DND-41 (cell line): ENCODE measurements around the gene APOOL.

Experiments used
- ATAC-seq: fragments of 200-7000 bp; cut with Tn5 transposase; 3 replicates; pipeline ENCODE4 v1.9.1; 2021; ENCODE audit warnings: low read depth; ENCODE audit not compliant: insufficient read depth
- DNase-seq: peaks from one replicate; pipeline ENCODE4 v3.0.0-alpha.2; 2020
- H2AFZ ChIP-seq: 2 replicates; pipeline ENCODE4 v1.6.0; 2012; ENCODE audit warnings: low read depth, low read length
- H3K27ac ChIP-seq: 2 replicates; pipeline ENCODE4 v1.5.1; 2012; ENCODE audit warnings: low read length, inconsistent platforms
- H3K27me3 ChIP-seq: fragments of 200-600 bp; sonication (generic); 2 replicates; pipeline ENCODE4 v1.6.0; 2012; ENCODE audit warnings: low read length, mild to moderate bottlenecking, inconsistent platforms; ENCODE audit not compliant: insufficient read depth, poor library complexity
- H3K36me3 ChIP-seq: 2 replicates; pipeline ENCODE4 v1.5.1; 2012; ENCODE audit warnings: low read length, inconsistent platforms; ENCODE audit not compliant: insufficient read depth
- H3K4me1 ChIP-seq: 2 replicates; pipeline ENCODE4 v1.5.1; 2012; ENCODE audit warnings: mild to moderate bottlenecking, low read length; ENCODE audit not compliant: insufficient read depth
- H3K4me2 ChIP-seq: 2 replicates; pipeline ENCODE4 v1.6.0; 2012; ENCODE audit warnings: mild to moderate bottlenecking, moderate library complexity, low read length, inconsistent platforms; ENCODE audit not compliant: insufficient read depth
- H3K4me3 ChIP-seq, 2 experiments: fragments of 200-600 bp in 1 of 2; shearing (Covaris generic) in 1 of 2; 2 replicates each; pipeline ENCODE4 v1.5.1; 2012 to 2016; ENCODE audit warnings: inconsistent platforms in 2 of 2, low read length in 2 of 2, mild to moderate bottlenecking in 2 of 2, low read depth in 1 of 2, moderate library complexity in 1 of 2
- H3K79me2 ChIP-seq: 2 replicates; pipeline ENCODE4 v1.6.0; 2012; ENCODE audit warnings: low read length, inconsistent platforms; ENCODE audit not compliant: insufficient read depth
- H3K9ac ChIP-seq: 2 replicates; pipeline ENCODE4 v1.6.0; 2012; ENCODE audit warnings: low read depth, mild to moderate bottlenecking, inconsistent platforms, low read length, moderate library complexity
- H3K9me3 ChIP-seq: 2 replicates; pipeline ENCODE4 v1.5.1; 2012; ENCODE audit warnings: low read length, moderate library complexity, mild to moderate bottlenecking, inconsistent platforms; ENCODE audit not compliant: insufficient read depth, severe bottlenecking
- H4K20me1 ChIP-seq: 2 replicates; pipeline ENCODE4 v1.6.0; 2012; ENCODE audit warnings: low read length; ENCODE audit not compliant: insufficient read depth
- EZH2 ChIP-seq: IDR thresholded peaks from 3 replicates; pipeline ENCODE4 v1.6.1; 2012; ENCODE audit warnings: borderline replicate concordance, low read depth, mild to moderate bottlenecking, moderate library complexity, low read length, inconsistent platforms; ENCODE audit not compliant: severe bottlenecking
- TF ChIP-seq, protein P1 (sequence below): IDR thresholded peaks from 2 replicates; pipeline ENCODE4 v1.5.1; 2012; ENCODE audit warnings: borderline replicate concordance, low read length, moderate library complexity, mild to moderate bottlenecking; ENCODE audit not compliant: poor library complexity, severe bottlenecking; ENCODE audit errors: extremely low read depth

APOOL gene

DNA sequence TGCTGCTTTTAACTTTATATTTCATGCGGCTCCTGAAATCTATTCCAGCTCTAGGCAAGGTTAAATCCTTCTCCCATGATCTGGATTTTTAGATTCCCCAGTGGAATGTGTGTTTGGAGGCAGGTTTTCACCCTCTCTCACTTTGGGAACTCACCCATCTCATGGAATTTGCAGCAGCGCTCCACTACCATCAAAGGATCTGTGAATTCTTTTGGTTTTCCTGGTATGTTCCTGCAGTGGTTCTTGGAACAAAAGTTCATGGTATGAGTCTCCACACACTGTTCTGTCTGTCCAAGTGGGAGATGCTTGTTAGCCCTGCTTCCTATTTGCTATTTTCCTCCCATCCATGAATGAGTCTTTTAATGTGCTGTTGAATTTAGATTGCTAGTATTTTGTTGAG is 14.0 kb downstream of the APOOL start:
- H3K27me3 ChIP-seq, result no peaks in the 10 kb centered on the region
- no peaks in the 10 kb centered on the region for H4K20me1 ChIP-seq
- TF ChIP-seq, protein P1, sequence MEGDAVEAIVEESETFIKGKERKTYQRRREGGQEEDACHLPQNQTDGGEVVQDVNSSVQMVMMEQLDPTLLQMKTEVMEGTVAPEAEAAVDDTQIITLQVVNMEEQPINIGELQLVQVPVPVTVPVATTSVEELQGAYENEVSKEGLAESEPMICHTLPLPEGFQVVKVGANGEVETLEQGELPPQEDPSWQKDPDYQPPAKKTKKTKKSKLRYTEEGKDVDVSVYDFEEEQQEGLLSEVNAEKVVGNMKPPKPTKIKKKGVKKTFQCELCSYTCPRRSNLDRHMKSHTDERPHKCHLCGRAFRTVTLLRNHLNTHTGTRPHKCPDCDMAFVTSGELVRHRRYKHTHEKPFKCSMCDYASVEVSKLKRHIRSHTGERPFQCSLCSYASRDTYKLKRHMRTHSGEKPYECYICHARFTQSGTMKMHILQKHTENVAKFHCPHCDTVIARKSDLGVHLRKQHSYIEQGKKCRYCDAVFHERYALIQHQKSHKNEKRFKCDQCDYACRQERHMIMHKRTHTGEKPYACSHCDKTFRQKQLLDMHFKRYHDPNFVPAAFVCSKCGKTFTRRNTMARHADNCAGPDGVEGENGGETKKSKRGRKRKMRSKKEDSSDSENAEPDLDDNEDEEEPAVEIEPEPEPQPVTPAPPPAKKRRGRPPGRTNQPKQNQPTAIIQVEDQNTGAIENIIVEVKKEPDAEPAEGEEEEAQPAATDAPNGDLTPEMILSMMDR, result no peak
- TF ChIP-seq EZH2, result no peak
- no peaks in the 10 kb centered on the region for H3K4me1 ChIP-seq
- no peak overlapping the region for H3K9ac ChIP-seq
- DNase-seq, result no peak
- H3K36me3 ChIP-seq, result no peaks in the 10 kb centered on the region
- H2AFZ ChIP-seq, result no peak overlapping the region
- H3K9me3 ChIP-seq, result no peaks in the 10 kb centered on the region
- no peak overlapping the region for H3K4me3 ChIP-seq
- no peak for ATAC-seq
- H3K4me2 ChIP-seq, result no peak overlapping the region
- H3K79me2 ChIP-seq, result peaks cover 19% of the 10 kb centered on the region; the same call in 1 of the 2 replicates
- H3K27ac ChIP-seq, result no peak overlapping the region

DNA sequence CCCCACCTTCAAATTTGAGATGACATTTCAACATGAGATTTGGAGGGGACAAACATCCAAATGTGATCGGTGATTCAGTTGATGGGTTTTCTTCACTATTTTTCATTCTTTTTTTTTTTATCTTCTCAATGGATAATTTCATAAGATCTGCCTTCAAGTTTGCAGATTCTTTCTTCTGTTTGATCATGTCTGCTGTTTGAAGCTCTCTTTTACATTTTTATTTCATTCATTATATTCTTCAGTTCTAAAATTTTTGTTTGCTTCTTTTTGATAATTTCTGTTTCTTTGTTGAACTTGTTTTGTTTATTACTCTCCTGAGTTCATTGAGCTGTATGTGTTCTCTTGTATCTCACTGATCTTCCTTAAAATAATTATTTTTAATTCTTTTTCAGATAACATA is 14.8 kb downstream of the APOOL start:
- Histone ChIP-seq H3K36me3 (no peaks in the 10 kb centered on the region), H3K79me2 (peaks cover 19% of the 10 kb centered on the region; the same call in 1 of the 2 replicates)

DNA sequence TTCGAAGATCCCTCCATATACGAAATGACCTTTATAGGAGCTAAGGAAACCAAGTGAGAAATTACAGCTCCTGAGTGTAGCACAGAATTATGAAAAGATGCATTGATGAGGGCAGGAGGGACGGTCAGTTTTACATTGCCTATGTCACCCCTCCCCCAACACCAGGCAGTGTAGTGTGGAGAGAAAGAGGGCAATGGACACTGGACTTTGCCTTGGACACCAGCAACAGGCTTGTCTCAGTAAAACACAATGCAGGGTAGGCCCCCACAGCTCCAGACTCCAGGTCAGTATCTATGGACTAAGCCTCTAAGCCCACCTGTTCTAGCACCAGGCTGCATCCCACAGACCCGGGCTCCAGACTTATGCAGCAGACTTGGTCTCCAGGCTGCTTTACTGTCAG is 16.5 kb downstream of the APOOL start:
- no peaks in the 10 kb centered on the region for H3K27me3 ChIP-seq
- H3K4me3 ChIP-seq, result no peak overlapping the region
- DNase-seq (no peak), ATAC-seq (no peak)
- no peak overlapping the region for H3K9ac ChIP-seq
- H3K79me2 ChIP-seq, result peaks cover 14% of the 10 kb centered on the region; the same call in 1 of the 2 replicates
- H3K27ac ChIP-seq, result no peak overlapping the region
- H4K20me1 ChIP-seq, result no peaks in the 10 kb centered on the region
- no peaks in the 10 kb centered on the region for H3K4me1 ChIP-seq
- no peak overlapping the region for H2AFZ ChIP-seq
- H3K4me2 ChIP-seq, result no peak overlapping the region
- TF ChIP-seq EZH2, result no peak
- TF ChIP-seq, protein P1, result no peak
- H3K36me3 ChIP-seq, result no peaks in the 10 kb centered on the region
- H3K9me3 ChIP-seq, result no peaks in the 10 kb centered on the region

More for the DNA sequence above, 14.8 kb downstream of the APOOL start:
- Histone ChIP-seq H3K9ac (no peak overlapping the region), H3K4me1 (no peaks in the 10 kb centered on the region), H3K9me3 (no peaks in the 10 kb centered on the region), H3K4me3 (no peak overlapping the region), H3K4me2 (no peak overlapping the region), H3K27me3 (no peaks in the 10 kb centered on the region), H2AFZ (no peak overlapping the region), H4K20me1 (no peaks in the 10 kb centered on the region), H3K27ac (no peak overlapping the region)
- TF ChIP-seq, protein P1, result no peak
- no peak for TF ChIP-seq EZH2
- DNase-seq (no peak), ATAC-seq (no peak)

DNA sequence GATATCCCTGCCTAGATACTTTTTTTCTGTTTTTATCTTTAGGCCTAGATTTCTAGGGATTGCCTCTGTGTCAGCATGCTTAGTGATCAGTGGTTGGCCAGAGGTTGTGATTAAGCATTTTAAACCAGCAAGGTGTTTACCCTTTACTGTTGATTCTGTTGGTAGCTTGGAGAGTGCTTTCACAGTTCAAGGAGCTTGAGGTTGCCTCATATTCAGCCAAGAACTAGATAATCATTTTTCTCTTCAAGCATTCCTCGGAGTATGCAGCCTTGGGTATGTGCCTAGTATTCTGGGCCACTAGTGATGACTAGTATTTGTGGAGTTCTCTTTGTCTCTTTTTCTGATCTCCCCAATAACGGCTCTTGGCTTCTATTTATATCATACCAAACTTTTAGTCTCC is 20.4 kb downstream of the APOOL start:
- ATAC-seq (no peak), DNase-seq (no peak)
- H3K9me3 ChIP-seq, result no peaks in the 10 kb centered on the region
- no peaks in the 10 kb centered on the region for H3K36me3 ChIP-seq
- no peaks in the 10 kb centered on the region for H3K4me1 ChIP-seq
- H4K20me1 ChIP-seq, result no peaks in the 10 kb centered on the region
- peaks cover 4% of the 10 kb centered on the region; the same call in 1 of the 2 replicates for H3K79me2 ChIP-seq
- H2AFZ ChIP-seq, result no peak overlapping the region
- H3K4me2 ChIP-seq, result no peak overlapping the region
- TF ChIP-seq EZH2, result no peak
- TF ChIP-seq, protein P1, result no peak
- H3K27ac ChIP-seq, result no peak overlapping the region
- H3K27me3 ChIP-seq, result no peaks in the 10 kb centered on the region
- H3K9ac ChIP-seq, result no peak overlapping the region
- no peak overlapping the region for H3K4me3 ChIP-seq
